MM.1S (cell line): ENCODE results near the gene TRABD2B.

Experiments used
- DNase-seq: peaks from one replicate; pipeline ENCODE4 v3.0.0-alpha.2; 2015
- H2AFZ ChIP-seq: fragments of 300-600 bp; sonication (generic); 2 replicates; pipeline ENCODE4 v1.6.0; 2016; ENCODE audit warnings: antibody characterized with exemption, low read length
- H3F3A ChIP-seq: fragments of 300-600 bp; sonication (generic); 2 replicates; pipeline ENCODE4 v1.6.1; 2016; ENCODE audit warnings: mild to moderate bottlenecking, antibody characterized with exemption, low read length, moderate library complexity, mixed read lengths; ENCODE audit not compliant: insufficient read depth
- H3K27ac ChIP-seq: fragments of 300-600 bp; sonication (generic); 2 replicates; pipeline ENCODE4 v1.5.1; 2016; ENCODE audit warnings: mild to moderate bottlenecking, low read length
- H3K27me3 ChIP-seq: fragments of 300-600 bp; sonication (generic); replicated peaks from 2 replicates; pipeline ENCODE4 v1.6.0; 2016; ENCODE audit warnings: low read length; ENCODE audit not compliant: insufficient read depth
- H3K36me3 ChIP-seq: fragments of 300-600 bp; sonication (generic); replicated peaks from 2 replicates; pipeline ENCODE4 v1.6.1; 2016; ENCODE audit warnings: mild to moderate bottlenecking, low read length, mixed read lengths; ENCODE audit not compliant: insufficient read depth
- H3K4me1 ChIP-seq: fragments of 300-600 bp; sonication (generic); 2 replicates; pipeline ENCODE4 v1.6.1; 2016; ENCODE audit warnings: low read length, mixed read lengths
- H3K4me2 ChIP-seq: fragments of 300-600 bp; sonication (generic); 2 replicates; pipeline ENCODE4 v1.6.0; 2016; ENCODE audit warnings: low read depth, low read length
- H3K4me3 ChIP-seq: fragments of 300-600 bp; sonication (generic); 2 replicates; pipeline ENCODE4 v1.5.1; 2016; ENCODE audit warnings: low read length, mixed read lengths
- H3K79me2 ChIP-seq: fragments of 300-600 bp; sonication (generic); 2 replicates; pipeline ENCODE4 v1.6.1; 2016; ENCODE audit warnings: mixed run types, low read length, mixed read lengths
- H3K9ac ChIP-seq: fragments of 300-600 bp; sonication (generic); 2 replicates; pipeline ENCODE4 v1.6.1; 2016; ENCODE audit warnings: low read length, mixed read lengths
- H3K9me2 ChIP-seq: fragments of 300-600 bp; sonication (generic); replicated peaks from 2 replicates; pipeline ENCODE4 v1.6.1; 2016; ENCODE audit warnings: mild to moderate bottlenecking, low read length, mixed read lengths; ENCODE audit not compliant: insufficient read depth
- H3K9me3 ChIP-seq: fragments of 300-600 bp; sonication (generic); replicated peaks from 2 replicates; pipeline ENCODE4 v1.6.1; 2016; ENCODE audit warnings: mild to moderate bottlenecking, low read length, mixed read lengths; ENCODE audit not compliant: insufficient read depth
- H4K20me1 ChIP-seq: fragments of 300-600 bp; sonication (generic); 2 replicates; pipeline ENCODE4 v1.6.1; 2016; ENCODE audit warnings: mild to moderate bottlenecking, low read length, moderate library complexity, mixed read lengths; ENCODE audit not compliant: insufficient read depth
- EZH2 ChIP-seq: fragments of 300-600 bp; sonication (generic); optimal IDR thresholded peaks from 2 replicates; pipeline ENCODE3; 2017; ENCODE audit warnings: low read depth, mild to moderate bottlenecking, antibody characterized with exemption, low read length, mixed read lengths
- EZH2phosphoT487 ChIP-seq: fragments of 300-600 bp; sonication (generic); IDR thresholded peaks from 2 replicates; pipeline ENCODE4 v1.6.1; 2018; ENCODE audit warnings: antibody characterized with exemption, low read length
- TF ChIP-seq, protein P1 (sequence below): fragments of 300-600 bp; sonication (generic); IDR thresholded peaks from 2 replicates; pipeline ENCODE4 v1.5.1; 2016; ENCODE audit warnings: antibody characterized with exemption, low read length, mixed read lengths

Gene TRABD2B

DNA sequence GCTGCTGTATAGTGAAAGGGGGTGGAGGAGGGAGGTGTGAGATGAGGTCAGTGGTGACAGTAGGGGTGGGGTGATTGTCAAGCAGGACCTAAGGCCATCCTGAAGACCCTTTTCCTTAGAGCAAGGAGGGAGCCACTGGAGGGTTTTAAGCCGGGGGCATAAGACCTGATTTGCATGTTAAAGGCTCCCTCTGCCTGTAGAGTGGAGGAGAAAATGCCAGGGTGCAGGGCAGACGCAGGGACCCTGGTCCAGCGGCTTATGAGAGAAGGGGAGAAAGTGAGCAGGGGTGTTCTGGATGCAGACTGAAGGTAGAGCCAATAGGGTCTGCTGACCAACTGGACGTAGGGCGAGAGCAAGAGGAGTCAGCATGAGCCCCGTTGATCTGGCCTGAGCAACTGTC lies 154.1 kb downstream of the TRABD2B start:
- TF ChIP-seq EZH2phosphoT487 (no peak), EZH2 (no peak)
- TF ChIP-seq, protein P1, sequence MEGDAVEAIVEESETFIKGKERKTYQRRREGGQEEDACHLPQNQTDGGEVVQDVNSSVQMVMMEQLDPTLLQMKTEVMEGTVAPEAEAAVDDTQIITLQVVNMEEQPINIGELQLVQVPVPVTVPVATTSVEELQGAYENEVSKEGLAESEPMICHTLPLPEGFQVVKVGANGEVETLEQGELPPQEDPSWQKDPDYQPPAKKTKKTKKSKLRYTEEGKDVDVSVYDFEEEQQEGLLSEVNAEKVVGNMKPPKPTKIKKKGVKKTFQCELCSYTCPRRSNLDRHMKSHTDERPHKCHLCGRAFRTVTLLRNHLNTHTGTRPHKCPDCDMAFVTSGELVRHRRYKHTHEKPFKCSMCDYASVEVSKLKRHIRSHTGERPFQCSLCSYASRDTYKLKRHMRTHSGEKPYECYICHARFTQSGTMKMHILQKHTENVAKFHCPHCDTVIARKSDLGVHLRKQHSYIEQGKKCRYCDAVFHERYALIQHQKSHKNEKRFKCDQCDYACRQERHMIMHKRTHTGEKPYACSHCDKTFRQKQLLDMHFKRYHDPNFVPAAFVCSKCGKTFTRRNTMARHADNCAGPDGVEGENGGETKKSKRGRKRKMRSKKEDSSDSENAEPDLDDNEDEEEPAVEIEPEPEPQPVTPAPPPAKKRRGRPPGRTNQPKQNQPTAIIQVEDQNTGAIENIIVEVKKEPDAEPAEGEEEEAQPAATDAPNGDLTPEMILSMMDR: no peak
- Histone ChIP-seq H3K4me2 (no peak overlapping the region), H2AFZ (no peak overlapping the region), H3K27ac (no peak overlapping the region), H4K20me1 (no peaks in the 10 kb centered on the region), H3K27me3 (no peaks in the 10 kb centered on the region), H3K79me2 (no peaks in the 10 kb centered on the region), H3K9ac (no peak overlapping the region), H3K9me3 (no peaks in the 10 kb centered on the region), H3K4me1 (no peaks in the 10 kb centered on the region), H3K36me3 (no peaks in the 10 kb centered on the region), H3K9me2 (no peaks in the 10 kb centered on the region), H3K4me3 (no peak overlapping the region), H3F3A (no peaks in the 10 kb centered on the region)
- no peak for DNase-seq

DNA sequence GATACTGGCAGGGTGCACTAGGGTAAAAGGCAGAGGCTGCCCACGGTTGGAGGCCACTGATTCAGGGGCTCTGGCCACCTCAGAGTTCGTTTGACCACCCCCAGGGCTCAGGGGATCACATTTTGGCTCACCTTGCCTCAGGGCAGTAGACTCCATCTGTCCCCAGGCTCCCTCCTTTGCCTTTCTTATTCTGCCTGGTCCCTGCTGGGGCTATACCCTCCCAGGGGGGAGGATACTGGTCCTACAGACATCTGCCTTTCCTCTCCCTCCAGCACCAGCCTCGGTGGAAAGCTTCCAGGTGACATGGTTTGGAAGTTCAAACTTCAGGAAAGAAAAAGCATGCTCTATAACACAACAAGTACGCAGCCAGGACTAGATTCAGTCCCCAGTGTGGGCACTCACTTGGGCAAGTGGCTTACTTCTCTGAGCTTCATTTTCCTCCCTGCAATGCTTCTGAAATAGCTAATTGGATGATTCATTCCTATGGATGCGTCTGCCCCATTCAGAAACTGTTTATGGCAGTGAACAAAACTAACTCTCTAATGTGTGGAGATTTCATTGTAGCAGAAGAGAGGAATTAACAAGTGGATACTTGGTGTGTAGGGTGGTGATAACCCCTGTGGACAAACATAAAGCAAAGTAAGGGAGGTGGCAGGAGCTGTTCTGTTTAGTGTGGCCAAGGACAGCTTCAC lies 154.8 kb downstream of the TRABD2B start:
- no peak for DNase-seq
- Histone ChIP-seq H3K27ac (no peak overlapping the region), H3K9me2 (no peaks in the 10 kb centered on the region), H3K27me3 (no peaks in the 10 kb centered on the region), H3K4me2 (no peak overlapping the region), H3K9ac (no peak overlapping the region), H3K9me3 (no peaks in the 10 kb centered on the region), H3K79me2 (no peaks in the 10 kb centered on the region), H4K20me1 (no peaks in the 10 kb centered on the region), H2AFZ (no peak overlapping the region), H3K36me3 (no peaks in the 10 kb centered on the region), H3F3A (no peaks in the 10 kb centered on the region), H3K4me3 (no peak overlapping the region), H3K4me1 (no peaks in the 10 kb centered on the region)
- TF ChIP-seq, protein P1: no peak
- TF ChIP-seq EZH2 (no peak), EZH2phosphoT487 (no peak)

DNA sequence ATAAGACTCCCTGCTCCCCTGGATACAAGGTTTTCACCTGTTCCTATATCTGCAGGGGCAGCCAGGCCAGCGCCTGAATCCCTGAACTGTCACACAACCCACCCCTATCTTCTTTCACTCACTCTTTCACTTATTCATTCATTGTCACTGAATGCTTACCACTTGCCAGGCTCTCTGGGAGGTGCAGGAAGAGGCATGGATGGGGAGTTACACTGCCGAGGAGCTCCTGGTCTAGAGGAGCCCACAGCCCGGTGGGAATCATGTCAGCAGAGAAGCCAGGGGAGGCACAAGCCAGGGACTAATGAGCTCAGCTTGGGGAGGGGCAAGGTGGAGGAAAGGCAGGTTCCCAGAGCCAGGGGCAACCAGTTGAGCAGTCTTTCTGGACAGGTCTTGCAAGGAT lies 155.8 kb downstream of the TRABD2B start:
- Histone ChIP-seq H3K79me2 (no peaks in the 10 kb centered on the region), H4K20me1 (no peaks in the 10 kb centered on the region), H3K9ac (no peak overlapping the region), H3K4me1 (no peaks in the 10 kb centered on the region), H3K4me3 (no peak overlapping the region), H3K9me2 (no peaks in the 10 kb centered on the region), H3K4me2 (no peak overlapping the region), H3F3A (no peaks in the 10 kb centered on the region), H3K9me3 (no peaks in the 10 kb centered on the region), H3K27ac (no peak overlapping the region), H3K27me3 (no peaks in the 10 kb centered on the region), H2AFZ (no peak overlapping the region), H3K36me3 (no peaks in the 10 kb centered on the region)
- DNase-seq: no peak
- TF ChIP-seq EZH2 (no peak), EZH2phosphoT487 (no peak)
- TF ChIP-seq, protein P1: no peak
